Transverse colon (tissue), 4 donors: Measurements from ENCODE around the gene DDX60. TPM values are rescaled to one million over a fixed set of nuclear protein-coding genes. Genes with fewer than 3 reads are reported as not detected.

Source experiments
- DNase-seq: peaks from one replicate; pipeline ENCODE4 v3.0.0-alpha.2; 2019
- H3K27ac ChIP-seq, 4 donors: fragments of 200-600 bp; sonication (generic); 2 replicates each; pipeline ENCODE4 v1.5.1; 2016 to 2018; ENCODE audit warnings: inconsistent platforms in 4 of 4
- H3K27me3 ChIP-seq: fragments of 200-600 bp; sonication (generic); 2 replicates; pipeline ENCODE4 v1.5.1; 2017; ENCODE audit warnings: inconsistent platforms
- H3K36me3 ChIP-seq, 4 donors: fragments of 200-600 bp; sonication (generic); 2 replicates each; pipeline ENCODE4 v1.5.1; 2017 to 2019; ENCODE audit warnings: inconsistent platforms in 4 of 4
- H3K4me1 ChIP-seq, 4 donors: fragments of 200-600 bp; sonication (generic); 2 replicates each; pipeline ENCODE4 v1.5.1; 2017 to 2020; ENCODE audit warnings: inconsistent platforms in 4 of 4
- H3K4me3 ChIP-seq, 4 donors: fragments of 200-600 bp; sonication (generic); 1 replicate in 1 of 4; 2 replicates in 3 of 4; pipeline versions ENCODE4 v1.5.1 to v1.6.1; 2017 to 2019; ENCODE audit warnings: inconsistent platforms in 4 of 4
- H3K9me3 ChIP-seq, 2 donors: fragments of 200-600 bp; sonication (generic); 2 replicates each; pipeline ENCODE4 v1.5.1; 2017 to 2019; ENCODE audit warnings: inconsistent platforms in 2 of 2
- CTCF ChIP-seq, 5 experiments: fragments of 200-600 bp in 3 of 5; fragments of 450-650 bp in 2 of 5; sonication (generic) in 3 of 5; IDR thresholded peaks; 1 replicate in 2 of 5; 2 replicates in 3 of 5; pipeline ENCODE4 v1.5.1; 2016 to 2017; ENCODE audit warnings: antibody characterized with exemption in 5 of 5, inconsistent platforms in 3 of 5, mild to moderate bottlenecking in 2 of 5, moderate library complexity in 1 of 5
- EP300 ChIP-seq: sonication (generic); formaldehyde crosslinking; IDR thresholded peaks from one replicate; pipeline ENCODE4 v1.6.1; 2017; ENCODE audit warnings: antibody characterized with exemption, low read depth
- POLR2A ChIP-seq: fragments of 450-650 bp; IDR thresholded peaks from one replicate; pipeline ENCODE4 v1.6.1; 2016; ENCODE audit warnings: antibody characterized with exemption, mild to moderate bottlenecking, moderate library complexity
- POLR2AphosphoS5 ChIP-seq, 3 donors: sonication (generic); formaldehyde crosslinking; IDR thresholded peaks; one replicate each; pipeline ENCODE4 v1.6.1; 2016; ENCODE audit warnings: antibody characterized with exemption in 3 of 3
- WGBS, 2 donors: methylation state at CpG; one replicate each; pipeline ENCODE4 v1.1.5; 2018; ENCODE audit warnings: low coverage in 1 of 2; 5-methylcytosine and 5-hydroxymethylcytosine counted together
- in situ Hi-C, 4 donors: fragments of 200-750 bp; cut with MboI; loops; one replicate each; pipeline versions ENCODE4 v1.15.0 to v1.15.1; 2017; ENCODE audit warnings: low sequenced_read_pairs in 3 of 4, low pct_ligation_motif_present in 1 of 4, low pct_unique_long_range_greater_than_20kb in 1 of 4
- intact Hi-C: fragments of 100-400 bp; cut with DNase I; formaldehyde crosslinking; loops from one replicate; pipeline ENCODE4 v1.15.1; 2023; ENCODE audit warnings: low total_unique reads
- total RNA-seq, 4 donors: library from RNA; depleted of rRNA; stranded (reverse); fragments of >200 nt; gene quantifications; one replicate each; pipeline ENCODE4 v1.1.0, GENCODE V29; 2016

DDX60 gene
- total RNA-seq, 4 donors from 2014 or later = 26.9 to 119 (median 52.5) TPM

DNA sequence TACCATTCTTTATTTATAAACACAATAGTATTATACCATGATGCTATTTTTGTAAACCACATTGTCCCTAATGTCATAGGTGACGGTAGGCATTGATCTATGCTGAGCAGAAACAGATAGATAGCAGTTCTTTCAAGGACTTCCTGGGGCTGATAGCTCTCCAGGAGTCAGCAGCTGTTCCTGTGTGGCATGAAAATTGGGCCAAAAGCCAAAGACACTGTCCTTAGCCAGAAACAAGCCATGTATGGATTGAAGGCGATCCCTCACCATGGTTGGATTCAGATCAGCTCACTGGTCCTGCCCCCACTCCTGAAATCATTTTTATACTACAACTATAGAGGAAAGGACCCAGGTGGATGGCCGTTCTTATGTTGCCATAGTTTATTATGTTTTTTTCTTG is 53.6 kb downstream of the DDX60 start:
- WGBS, 2 donors = 66 to 79% methylated on average over 2 to 3 of the region's 3 CpGs
- Histone ChIP-seq H3K36me3 (peaks cover 0 to 48% (median 18%) of the 10 kb centered on the region in 4 donors), H3K27ac (no peak overlapping the region), H3K27me3 (no peaks in the 10 kb centered on the region), H3K4me1 (no peaks in the 10 kb centered on the region), H3K4me3 (no peak overlapping the region), H3K9me3 (no peaks in the 10 kb centered on the region)
- TF ChIP-seq EP300 (no peak), POLR2A (no peak), CTCF (IDR thresholded peaks at IDR 0.05) (no peak), POLR2AphosphoS5 (IDR thresholded peaks at IDR 0.05) (no peak)
- intact Hi-C loops (no loop called here), in situ Hi-C loops (no loop called here)
- no peak for DNase-seq

- in situ Hi-C loops (no loop called here), intact Hi-C loops (no loop called here)
- WGBS, 2 donors = 97 to 100% methylated on average over 1 of the region's 1 CpG
- Histone ChIP-seq H3K36me3 (peaks cover 0 to 39% (median 17%) of the 10 kb centered on the region in 4 donors), H3K27ac (no peak overlapping the region), H3K4me1 (no peaks in the 10 kb centered on the region), H3K27me3 (no peaks in the 10 kb centered on the region), H3K4me3 (no peak overlapping the region), H3K9me3 (no peaks in the 10 kb centered on the region)
- DNase-seq = no peak
- no peak for TF ChIP-seq POLR2A
- TF ChIP-seq EP300 = no peak
- TF ChIP-seq CTCF (IDR thresholded peaks at IDR 0.05) = no peak
- TF ChIP-seq POLR2AphosphoS5 (IDR thresholded peaks at IDR 0.05) = no peak
Measured at GRCh38 chr4:168263039-168263438, 55.5 kb downstream of the DDX60 start.

DNA sequence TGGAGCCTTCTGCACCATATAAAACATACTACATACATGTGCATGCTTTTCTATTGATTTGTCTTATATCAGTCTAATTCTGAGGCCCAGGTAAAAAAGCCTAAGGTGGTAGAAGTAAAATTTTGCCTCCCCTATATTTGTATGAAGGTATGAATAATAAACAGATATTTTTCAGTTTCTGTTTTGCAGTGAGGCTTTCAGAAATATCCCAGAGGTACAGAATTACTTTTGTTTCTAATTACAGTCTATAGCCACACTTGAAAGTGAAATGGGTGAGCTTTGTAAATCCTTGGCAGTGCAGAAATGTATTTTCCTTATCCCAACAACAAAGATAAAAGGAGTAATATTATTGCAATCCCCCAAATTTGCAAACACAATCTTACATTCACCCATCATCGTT is 59.5 kb downstream of the DDX60 start:
- 94 to 100% methylated on average over 1 of the region's 1 CpG for WGBS, 2 donors
- intact Hi-C loops (no loop called here), in situ Hi-C loops (no loop called here)
- Histone ChIP-seq H3K4me3 (no peak overlapping the region), H3K27ac (no peak overlapping the region), H3K9me3 (no peaks in the 10 kb centered on the region), H3K4me1 (no peaks in the 10 kb centered on the region), H3K36me3 (peaks cover 0 to 35% (median 14%) of the 10 kb centered on the region in 4 donors), H3K27me3 (no peaks in the 10 kb centered on the region)
- TF ChIP-seq POLR2A (no peak), CTCF (IDR thresholded peaks at IDR 0.05) (no peak), POLR2AphosphoS5 (IDR thresholded peaks at IDR 0.05) (no peak), EP300 (no peak)
- DNase-seq = no peak

DNA sequence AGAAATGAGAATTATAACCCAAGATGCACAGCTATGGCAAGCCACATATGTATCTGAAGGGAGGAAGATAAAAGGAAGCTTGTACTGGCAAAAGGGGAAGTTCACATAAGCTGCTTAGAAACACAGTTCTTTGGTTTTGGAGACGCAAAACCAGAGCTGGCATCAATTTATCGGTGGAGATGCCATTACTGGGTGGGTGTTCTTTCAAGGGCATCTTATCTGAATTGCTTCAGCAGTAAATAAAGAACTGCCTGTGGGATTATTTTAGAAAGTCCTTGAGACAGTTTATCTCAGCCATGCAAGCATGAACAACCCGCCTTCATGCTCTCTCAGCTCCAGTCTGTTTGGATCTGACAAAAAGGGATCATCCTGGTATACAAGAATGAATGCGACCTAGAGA is 60.8 kb downstream of the DDX60 start:
- no peaks in the 10 kb centered on the region for H3K27me3 ChIP-seq
- intact Hi-C loops (no loop called here), in situ Hi-C loops (no loop called here)
- H3K36me3 ChIP-seq = peaks cover 0 to 47% (median 12%) of the 10 kb centered on the region in 4 donors
- TF ChIP-seq CTCF (IDR thresholded peaks at IDR 0.05) (no peak), EP300 (no peak), POLR2A (no peak), POLR2AphosphoS5 (IDR thresholded peaks at IDR 0.05) (no peak)
- no peaks in the 10 kb centered on the region for H3K4me1 ChIP-seq
- WGBS, 2 donors = 83 to 93% methylated on average over 2 to 4 of the region's 4 CpGs
- no peak for DNase-seq
- no peak overlapping the region for H3K4me3 ChIP-seq
- H3K27ac ChIP-seq = no peak overlapping the region
- H3K9me3 ChIP-seq = no peaks in the 10 kb centered on the region
